ENCODE data around the gene CACNA1C. TPM values are rescaled to one million over a fixed set of nuclear protein-coding genes. Genes with fewer than 3 reads are reported as not detected.
A peak's percentile ranks its signal among the peaks of the same experiment; 100 is the strongest.

CACNA1C gene
- total and polyA plus RNA-seq, 2 of the 4 experiments (the other 2 are of a cell fraction), result 1.6 to 2.6 TPM

- no TSS peak for BruUV-seq (replicated peaks)
- no peak overlapping the region for H3K14ac ChIP-seq (replicated peaks; ENCODE audit: low read depth, low read length)
- dilution Hi-C loops (cut with HindIII; ENCODE audit: low sequenced_read_pairs, unreplicated experiment), result no loop called here
- H3K79me1 ChIP-seq (ENCODE audit: low read depth in 1 of 2, low read length in 2 of 2), result no peaks in the 10 kb centered on the region
- ChIA-PET CTCF (no interaction called here), POLR2A (ENCODE audit: unreplicated experiment) (no interaction called here)
- no peak overlapping the region for H2BK20ac ChIP-seq (ENCODE audit: low read depth, low read length)
- ATAC-seq (ENCODE audit: low read depth) (peak; percentile 91), DNase-seq (peak; percentile 78)
- no peak overlapping the region for H2BK120ac ChIP-seq (ENCODE audit: low read depth, low read length)
- intact Hi-C loops (cut with micrococcal nuclease), result no loop called here
- no peak overlapping the region for H4K8ac ChIP-seq (ENCODE audit: low read depth in 2 of 2, low read length in 2 of 2)
- H3K9me1 ChIP-seq (ENCODE audit: insufficient read depth, low read length), result no peaks in the 10 kb centered on the region; the same call in 1 of the 2 replicates
- peak overlapping the region; percentile 20 for H2BK5ac ChIP-seq (ENCODE audit: low read depth, low read length, poor library complexity, severe bottlenecking)
- H4K91ac ChIP-seq (ENCODE audit: insufficient read depth, low read depth, low read length), result no peak overlapping the region
- H2BK15ac ChIP-seq (ENCODE audit: low read depth, low read length), result 0 out of 3 replicates have a peak overlapping the region, but pooled peaks have one; percentile 53
- no peak overlapping the region for H3K23ac ChIP-seq (ENCODE audit: low read depth, low read length)
- no peaks in the 10 kb centered on the region for H3K36me3 ChIP-seq (ENCODE audit: control insufficient read depth, insufficient read depth, low read length)
- H4K20me1 ChIP-seq (ENCODE audit: insufficient read depth, low read length), result no peaks in the 10 kb centered on the region
- H4K5ac ChIP-seq (ENCODE audit: low read depth, low read length), result no peak overlapping the region
- no peak overlapping the region for H2AFZ ChIP-seq (replicated peaks; ENCODE audit: low read length, poor library complexity)
- WGBS, 2 experiments (ENCODE audit: extremely low coverage in 2 of 2, insufficient read length in 1 of 2), result no CpG with 5 or more reads among the region's 2 CpGs
- no peak overlapping the region for H3K4ac ChIP-seq (ENCODE audit: low read depth, low read length)
- H2AK5ac ChIP-seq (ENCODE audit: low read depth, low read length), result no peak overlapping the region
- H3K4me3 ChIP-seq (ENCODE audit: insufficient read depth, low read depth, low read length), result no peak overlapping the region
- H3K27ac ChIP-seq (ENCODE audit: insufficient read depth, low read length), result no peak overlapping the region
- in situ Hi-C loops (cut with MboI; ENCODE audit: low sequenced_read_pairs), result no loop called here
- no peak overlapping the region for H2AK9ac ChIP-seq (replicated peaks; ENCODE audit: low read depth, low read length, poor library complexity)
- peaks cover 9% of the 10 kb centered on the region for H3K4me1 ChIP-seq (ENCODE audit: control insufficient read depth, insufficient read depth, low read length)
- H3K4me2 ChIP-seq (ENCODE audit: low read depth, low read length), result peak overlapping the region; percentile 13; the same call in 1 of the 2 replicates
- H3K9me3 ChIP-seq (ENCODE audit: control insufficient read depth, insufficient read depth, low read length), result no peaks in the 10 kb centered on the region
- no peak overlapping the region for H3K56ac ChIP-seq (ENCODE audit: extremely low read depth, insufficient read depth, low read length)
- peak overlapping the region; percentile 38; the same call in 1 of the 2 replicates for H3K18ac ChIP-seq (ENCODE audit: low read depth, low read length)
- no peak for TF ChIP-seq USF2 (IDR thresholded peaks at IDR 0.05; ENCODE audit: low read depth, low read length)
- TF ChIP-seq MXI1 (IDR thresholded peaks at IDR 0.05; ENCODE audit: borderline replicate concordance, low read depth, low read length), result no peak
- no peak for TF ChIP-seq MAFK (IDR thresholded peaks at IDR 0.05; ENCODE audit: low read depth, low read length)
- TF ChIP-seq POLR2A (IDR thresholded peaks at IDR 0.05; ENCODE audit: low read depth, low read length), result no peak
- H3K27me3 ChIP-seq (ENCODE audit: control insufficient read depth, insufficient read depth, low read length), result no peaks in the 10 kb centered on the region
- H3K9ac ChIP-seq (ENCODE audit: low read depth, low read length), result no peak overlapping the region
Measured at GRCh38 chr12:2225696-2226095, 172.9 kb downstream of the CACNA1C start.

Measured in IMR-90 (cell line).